ENCODE results near the gene IL13RA1.
"Not testable (repeated sequence)": the region's sequence is repeated elsewhere in the genome, so short reads cannot be mapped to it uniquely, and the experiment has no call there.

Gene IL13RA1

DNA sequence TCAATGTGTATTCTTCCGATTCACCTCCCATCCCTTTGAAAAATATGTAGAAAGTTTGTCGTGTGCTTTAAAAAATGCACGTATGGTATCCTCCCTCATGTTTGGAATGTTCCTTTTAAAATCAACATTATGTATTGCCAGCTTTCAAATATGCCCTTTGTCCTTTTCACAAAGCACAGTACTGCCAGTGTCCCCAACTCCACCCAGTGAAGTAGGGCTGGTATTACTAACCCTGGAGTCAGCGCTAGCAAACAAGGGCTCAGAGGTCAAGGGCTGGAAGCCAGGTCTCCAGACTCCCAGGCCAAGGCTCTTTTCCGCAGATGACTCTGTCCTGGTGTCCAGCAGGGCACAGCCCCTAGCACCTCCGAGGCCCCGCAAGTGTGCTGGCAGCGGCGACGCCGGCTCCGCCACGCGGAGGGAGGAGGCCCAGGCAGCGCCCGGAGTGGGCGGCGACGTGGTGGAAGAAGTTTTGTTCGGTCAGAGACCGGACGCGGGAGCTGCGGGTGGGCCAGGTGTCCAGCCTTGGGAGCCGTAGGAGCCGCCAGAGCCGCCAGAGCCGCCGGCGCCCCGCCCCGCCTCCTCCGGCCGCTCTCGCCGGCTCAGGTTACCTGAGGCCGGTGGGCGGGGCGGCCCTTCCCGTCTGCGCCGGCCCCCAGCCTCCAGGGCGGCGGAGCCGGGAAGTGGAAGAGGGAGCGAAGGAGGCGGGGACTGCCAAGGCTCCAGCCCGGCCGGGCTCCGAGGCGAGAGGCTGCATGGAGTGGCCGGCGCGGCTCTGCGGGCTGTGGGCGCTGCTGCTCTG is at the start of gene IL13RA1:
TSS of gene IL13RA1 (plus strand) at position 720 of the 799 bp plus-strand sequence. CDS start at position 753, 33 bp downstream.
- FAIRE-seq: no peak

DNA sequence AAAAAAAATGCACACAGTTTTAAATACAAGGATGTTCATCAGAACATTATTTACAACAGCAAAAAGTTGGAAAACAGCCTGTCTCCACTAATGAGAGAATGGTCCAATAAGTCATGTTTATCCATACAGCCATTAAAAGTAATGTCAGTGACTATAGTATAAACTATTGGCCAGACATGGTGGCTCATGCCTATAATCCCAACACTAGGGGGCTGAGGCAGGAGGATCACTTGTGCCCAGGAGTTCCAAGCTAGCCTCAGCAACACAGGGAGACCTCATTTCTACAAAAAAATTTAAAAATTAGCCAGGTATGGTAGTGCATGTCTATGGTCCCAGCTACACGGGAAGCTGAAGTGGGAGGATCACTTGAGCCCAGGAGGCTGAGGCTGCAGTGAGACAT is 48.1 kb upstream of the IL13RA1 start:
- no peak for FAIRE-seq

DNA sequence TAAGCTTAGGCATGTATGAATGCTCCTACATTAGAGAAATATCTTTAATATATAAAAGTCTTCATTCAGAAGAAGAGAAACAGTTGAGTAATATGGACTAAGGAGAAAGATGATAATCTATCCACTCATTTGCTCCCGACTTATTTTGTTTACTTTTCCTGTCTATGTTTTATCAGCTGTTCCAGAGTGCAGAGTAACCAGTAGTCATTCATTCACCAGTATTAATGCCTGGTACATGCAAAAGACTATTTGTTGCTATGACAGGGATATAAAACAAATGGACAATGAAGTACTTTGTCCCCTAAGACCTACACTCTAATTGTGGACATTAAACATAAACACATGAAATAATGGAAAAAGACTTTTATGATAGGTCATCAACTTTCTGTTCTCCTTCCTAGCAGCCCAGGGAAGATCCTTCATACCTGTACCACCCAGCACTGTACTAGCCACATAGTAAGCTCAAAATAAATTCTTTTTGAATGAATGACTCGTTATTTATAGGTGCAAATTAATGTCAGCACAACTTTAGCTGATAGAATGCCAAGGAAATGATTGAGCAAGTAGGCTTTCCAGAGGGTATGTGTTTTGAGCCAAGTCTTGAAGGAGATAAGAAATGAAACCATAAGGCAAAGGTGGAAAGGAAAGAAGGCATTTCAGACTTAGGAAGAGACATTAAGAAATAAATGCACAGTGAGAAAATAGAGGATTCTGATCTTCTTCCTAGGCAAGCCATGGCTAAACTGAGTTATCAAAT is 45.0 kb upstream of the IL13RA1 start:
- peak; percentile 58 for FAIRE-seq

DNA sequence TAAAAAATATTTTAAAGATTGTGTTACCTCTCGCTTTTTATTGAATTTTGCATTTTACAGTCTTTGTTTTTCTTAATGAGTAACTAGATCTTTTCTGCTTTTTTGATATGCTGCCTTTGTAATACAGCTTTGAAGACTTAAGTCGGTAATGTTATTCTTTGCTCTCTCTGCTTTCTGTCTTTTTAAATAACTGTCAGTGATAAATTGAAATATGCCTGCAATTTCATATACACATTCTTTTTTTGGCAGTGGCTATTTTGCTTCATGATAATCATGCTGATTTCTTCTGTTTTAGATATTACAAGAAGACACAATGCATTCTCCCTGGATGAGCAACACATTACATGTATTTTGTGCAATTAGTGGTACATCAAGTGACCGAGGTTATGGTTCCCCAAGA is 42.0 kb upstream of the IL13RA1 start:
- FAIRE-seq: no peak

DNA sequence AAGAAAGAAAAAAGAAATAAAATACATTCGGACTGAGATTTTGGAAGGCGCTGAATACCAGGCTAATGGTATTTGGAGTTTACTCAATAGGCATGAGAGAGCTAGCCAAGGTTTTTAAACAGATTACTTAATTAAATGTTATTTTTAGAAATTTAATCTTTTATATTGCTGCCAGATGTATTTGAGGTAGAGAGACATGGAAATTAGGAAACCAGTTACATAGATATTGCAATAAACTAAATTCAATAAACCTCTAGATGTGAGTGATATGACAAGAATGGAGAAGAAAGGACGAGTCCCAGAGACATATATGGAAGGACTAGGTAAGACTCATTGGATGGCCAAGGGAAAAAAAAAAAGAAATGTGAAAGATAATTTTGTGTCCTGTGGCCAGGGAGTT is 38.5 kb upstream of the IL13RA1 start:
- FAIRE-seq: no peak

DNA sequence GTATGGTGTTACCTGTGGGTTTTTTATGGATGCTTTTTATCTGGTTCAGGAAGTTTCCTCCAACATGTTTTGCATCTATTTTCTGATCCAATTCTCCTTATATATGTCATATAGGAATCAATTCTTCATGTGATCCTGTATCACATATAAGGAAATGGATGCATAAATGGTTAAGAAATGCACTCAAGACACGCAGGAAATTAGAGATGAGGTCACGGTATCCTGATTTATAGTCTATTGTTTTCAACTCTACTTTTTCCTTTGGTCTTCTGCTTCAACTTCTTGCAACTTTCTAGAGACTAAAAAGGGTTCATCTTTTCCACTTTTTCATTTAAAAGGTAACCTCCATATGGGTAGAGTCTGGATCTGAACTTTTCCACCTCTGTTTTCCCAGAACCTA is 33.6 kb upstream of the IL13RA1 start:
- no peak for FAIRE-seq

DNA sequence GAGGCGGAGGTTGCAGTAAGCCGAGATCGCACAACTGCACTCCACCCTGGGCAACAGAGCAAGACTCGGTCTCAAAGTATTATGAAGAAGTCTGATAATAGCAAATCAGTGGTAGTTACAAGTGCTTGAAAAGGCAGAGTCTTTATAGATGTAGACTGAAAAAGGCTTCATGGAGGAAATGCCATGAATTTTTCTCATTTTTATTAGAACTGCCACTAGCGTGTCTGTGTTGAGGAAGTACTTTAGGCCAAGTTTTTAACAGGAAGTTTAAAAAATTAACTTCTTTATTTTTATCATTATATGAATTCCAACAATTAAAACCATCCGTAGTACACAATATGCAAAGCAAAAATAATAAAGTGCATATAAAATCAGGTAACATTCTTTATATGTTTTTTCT is 32.8 kb upstream of the IL13RA1 start:
- FAIRE-seq: no peak

DNA sequence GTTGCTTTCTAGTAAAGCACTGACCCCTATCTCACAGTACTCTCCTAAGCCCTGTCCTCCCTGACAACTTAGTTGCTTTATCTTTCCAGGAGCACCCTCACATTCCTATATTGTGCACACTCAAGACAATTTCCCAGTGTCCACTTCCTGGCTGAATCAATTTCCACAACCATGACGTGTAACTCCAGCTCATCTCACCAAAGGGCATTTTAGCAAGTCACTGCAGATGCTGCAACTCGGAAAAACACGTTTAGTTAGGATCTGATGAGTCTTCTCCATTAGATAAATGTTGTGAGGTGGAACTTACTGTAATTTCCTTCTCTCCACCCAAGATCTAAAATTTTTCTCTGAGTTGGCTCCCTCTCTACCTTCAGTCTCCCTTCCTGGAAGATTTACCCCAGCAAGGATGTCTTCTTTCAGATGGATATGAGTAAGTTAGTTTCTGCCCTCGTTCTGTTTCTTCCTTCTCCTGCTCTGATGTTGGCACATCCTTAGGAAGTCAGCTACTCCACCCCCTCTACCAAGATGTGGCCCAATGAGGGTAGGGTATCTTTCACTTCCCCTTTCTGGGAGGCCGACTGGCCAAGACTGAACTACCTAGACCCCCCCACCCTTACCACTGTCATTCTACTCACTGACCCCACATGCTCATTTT is 28.8 kb upstream of the IL13RA1 start:
- no peak for FAIRE-seq

DNA sequence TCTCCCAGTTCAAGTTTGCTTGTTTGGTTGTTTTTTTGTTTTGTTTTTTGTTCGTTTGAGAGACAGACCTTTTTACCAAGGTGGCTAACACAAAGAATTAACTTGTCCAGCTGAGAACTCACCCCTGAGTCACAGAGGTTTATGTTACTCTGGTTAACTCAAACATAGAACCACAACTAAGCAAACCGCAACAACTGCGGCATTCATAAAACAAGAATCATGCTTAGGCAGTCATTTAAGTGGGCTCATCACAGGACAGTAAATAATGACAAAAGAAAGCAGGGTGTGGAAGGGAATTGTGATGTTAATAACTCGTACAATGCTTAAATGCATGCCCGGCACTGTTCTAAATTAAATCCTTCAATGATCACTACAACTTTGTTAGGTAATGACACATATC is 24.7 kb upstream of the IL13RA1 start:
- FAIRE-seq: no peak

DNA sequence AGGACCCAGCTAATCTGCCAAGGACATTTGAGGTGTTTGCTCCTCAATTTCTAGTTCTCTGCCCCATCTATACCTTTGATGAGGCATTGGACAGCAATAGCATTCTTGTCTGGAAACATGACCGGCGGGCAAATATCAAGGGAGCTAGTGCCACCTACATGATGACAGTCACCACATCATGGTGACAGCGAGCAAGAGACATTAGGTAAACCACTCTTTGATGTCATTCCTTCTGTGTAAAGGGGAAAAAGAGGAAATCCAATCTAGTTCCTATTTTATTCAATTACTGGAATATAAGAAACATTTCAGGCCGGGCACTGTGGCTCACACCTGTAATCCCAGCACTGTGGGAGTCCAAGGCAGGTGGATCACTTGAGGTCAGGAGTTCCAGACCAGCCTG is 20.7 kb upstream of the IL13RA1 start:
- no peak for FAIRE-seq

DNA sequence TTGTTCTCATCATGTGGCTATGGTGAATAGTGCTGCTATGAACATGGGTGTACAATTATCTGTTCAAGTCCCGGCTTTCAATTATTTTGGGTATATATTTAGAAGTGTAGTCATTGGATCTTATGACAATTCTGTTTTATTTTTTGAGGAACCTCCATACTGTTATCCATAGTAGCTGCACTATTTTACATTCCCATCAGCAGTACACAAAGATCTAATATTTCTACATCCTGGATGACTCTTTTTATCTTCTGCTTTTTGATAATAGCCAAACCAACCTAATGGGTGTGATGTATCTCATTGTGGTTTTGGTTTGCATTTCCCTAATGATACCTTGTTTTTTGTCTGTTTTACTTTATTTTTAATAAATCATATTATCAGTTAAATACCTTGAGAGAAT is 12.9 kb upstream of the IL13RA1 start:
- no peak for FAIRE-seq

DNA sequence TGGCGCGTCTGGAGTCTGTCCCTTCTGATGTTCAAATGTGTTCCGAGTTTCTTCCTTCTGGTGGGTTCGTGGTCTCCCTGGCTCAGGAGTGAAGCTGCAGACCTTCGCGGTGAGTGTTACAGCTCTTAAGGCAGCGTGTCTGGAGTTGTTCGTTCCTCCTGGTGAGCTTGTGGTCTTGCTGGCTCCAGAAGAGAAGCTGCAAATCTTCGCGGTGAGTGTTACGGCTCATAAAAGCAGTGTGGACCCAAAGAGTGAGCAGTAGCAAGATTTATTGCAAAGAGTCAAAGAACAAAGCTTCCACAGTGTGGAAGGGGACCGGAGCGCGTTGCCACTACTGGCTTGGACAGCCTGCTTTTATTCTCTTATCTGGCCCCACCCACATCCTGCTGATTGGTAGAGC is 11.5 kb upstream of the IL13RA1 start:
- FAIRE-seq: not testable (repeated sequence)

DNA sequence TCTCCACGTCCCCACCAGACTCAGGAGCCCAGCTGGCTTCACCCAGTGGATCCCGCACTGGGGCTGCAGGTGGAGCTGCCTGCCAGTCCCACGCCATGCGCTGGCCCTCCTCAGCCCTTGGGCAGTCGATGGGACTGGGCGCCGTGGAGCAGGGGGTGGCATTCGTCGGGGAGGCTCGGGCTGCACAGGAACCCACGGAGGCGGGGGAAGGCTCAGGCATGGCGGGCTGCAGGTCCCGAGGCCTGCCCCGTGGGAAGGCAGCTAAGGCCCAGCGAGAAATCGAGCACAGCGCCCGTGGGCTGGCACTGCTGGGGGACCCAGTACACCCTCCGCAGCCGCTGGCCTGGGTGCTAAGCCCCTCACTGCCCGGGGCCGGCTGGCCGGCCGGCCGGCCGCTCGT is 10.6 kb upstream of the IL13RA1 start:
- not testable (repeated sequence) for FAIRE-seq

DNA sequence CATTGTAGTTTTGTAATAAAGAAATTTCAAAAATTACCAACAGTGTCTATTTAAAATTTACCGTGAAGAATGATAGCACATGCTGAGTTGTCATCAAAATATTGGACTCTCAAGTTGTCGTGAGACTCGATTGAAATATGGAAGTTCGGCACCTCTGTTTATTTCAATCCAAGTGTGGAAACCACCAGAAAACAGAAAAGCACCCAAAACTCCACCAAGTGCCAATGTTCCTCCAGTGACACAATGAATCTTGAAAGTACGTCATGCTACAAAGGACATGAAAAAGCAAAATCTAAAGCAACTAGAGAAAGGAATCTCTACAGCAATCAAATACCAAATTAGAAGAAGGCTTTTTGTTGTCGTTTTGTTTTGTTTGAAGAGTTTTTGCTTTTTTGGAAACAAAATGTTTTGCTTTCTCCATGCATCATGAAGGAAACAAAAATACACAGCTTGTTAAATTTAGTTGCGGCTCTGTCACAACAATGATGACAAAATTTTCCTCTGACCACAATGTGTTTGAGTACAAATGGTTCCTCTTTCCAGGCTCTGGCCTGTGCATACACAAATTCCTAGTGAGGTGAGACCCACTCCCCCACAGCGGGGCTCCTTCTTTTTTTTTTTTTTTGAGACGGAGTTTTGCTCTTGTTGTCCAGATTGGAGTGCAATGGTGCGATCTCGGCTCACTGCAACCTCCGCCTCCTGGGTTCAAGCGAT is 9.6 kb upstream of the IL13RA1 start:
- no peak for FAIRE-seq

DNA sequence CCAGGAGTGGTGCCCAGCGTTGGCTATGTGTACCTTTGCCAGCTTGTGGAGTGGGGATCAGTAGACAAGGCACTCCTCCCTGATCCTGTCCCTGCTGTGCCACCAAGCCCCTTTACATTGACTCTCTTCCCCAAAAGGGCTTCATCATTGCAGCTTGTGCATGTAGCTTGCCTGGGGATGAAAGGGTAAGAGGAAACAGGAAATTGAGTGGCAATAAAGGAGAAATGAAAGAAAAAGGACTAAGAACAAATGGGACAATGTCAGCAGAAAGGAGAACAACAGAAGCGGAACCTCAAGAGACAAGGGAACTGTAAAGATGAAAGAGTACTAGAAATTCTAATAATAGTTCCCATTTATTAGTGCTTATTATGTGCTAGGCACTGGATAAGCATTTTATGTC is 8.7 kb upstream of the IL13RA1 start:
- no peak for FAIRE-seq

DNA sequence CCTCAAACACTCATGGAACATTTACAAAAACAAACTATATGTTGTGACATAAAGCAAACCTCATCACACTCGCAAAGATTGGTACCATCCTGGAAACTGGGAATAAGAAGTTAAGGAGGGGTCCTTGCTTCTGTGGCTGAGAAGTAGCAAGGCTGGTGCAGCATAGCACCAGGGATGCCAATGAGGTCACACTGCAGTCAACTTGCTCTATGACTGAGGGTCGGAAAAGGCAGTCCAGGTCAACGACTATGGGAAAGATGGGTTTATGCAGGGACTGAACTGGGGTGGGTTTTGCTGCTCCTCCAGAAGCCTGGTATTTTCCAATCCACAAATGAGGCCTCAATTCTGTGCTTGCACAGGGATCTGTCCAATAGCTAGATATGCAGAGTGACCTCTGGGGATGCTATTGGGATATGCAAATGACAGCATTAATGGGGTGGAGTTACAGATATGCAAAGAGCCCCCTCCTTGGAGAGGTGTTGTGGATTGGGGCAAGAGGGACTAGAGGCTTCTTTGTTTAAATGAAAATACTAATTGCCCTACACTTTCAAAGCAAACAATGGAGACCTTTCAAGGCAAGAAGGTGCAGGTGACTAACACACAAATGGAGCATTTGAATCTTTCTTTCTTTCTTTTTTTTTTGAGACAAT is 7.2 kb upstream of the IL13RA1 start:
- FAIRE-seq: no peak

DNA sequence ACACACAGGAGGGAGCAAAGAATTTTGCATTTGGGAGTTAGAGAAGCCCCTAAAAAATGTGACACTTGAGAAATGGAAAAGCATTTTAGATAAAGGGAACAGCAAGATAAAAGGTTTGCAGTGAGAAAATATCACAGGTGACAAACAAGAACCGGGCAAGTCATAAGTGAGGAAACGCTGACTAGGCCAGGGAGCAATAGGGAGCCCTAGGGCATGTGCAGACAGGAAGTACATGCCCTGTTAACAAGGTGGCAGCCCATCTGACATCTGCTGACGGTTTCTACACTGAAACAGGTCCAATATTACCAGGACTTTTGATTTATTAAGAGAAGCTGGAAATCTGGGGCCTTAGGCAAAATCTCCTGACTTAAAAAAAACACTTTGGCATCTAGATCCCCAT is 4.0 kb upstream of the IL13RA1 start:
- no peak for FAIRE-seq

DNA sequence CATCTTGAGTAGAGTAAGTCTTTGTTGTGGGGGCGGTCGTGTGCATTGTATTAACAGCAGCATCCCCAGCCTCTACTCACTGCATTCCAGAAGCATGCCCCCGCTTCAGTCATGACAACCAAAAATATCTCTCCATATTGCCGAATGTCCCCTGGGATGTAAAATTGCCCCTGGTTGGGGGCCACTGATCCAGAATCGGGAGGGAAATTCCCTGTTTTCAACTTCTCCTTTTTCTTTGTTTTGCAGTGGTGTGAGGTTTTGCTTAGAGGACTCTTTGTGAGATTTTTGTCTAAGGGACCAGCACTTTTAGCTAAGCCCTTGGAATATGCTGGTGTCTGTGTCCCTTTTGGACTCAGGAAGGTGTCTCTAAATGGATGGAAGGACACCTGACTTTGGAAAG is 3.0 kb upstream of the IL13RA1 start:
- no peak for FAIRE-seq

DNA sequence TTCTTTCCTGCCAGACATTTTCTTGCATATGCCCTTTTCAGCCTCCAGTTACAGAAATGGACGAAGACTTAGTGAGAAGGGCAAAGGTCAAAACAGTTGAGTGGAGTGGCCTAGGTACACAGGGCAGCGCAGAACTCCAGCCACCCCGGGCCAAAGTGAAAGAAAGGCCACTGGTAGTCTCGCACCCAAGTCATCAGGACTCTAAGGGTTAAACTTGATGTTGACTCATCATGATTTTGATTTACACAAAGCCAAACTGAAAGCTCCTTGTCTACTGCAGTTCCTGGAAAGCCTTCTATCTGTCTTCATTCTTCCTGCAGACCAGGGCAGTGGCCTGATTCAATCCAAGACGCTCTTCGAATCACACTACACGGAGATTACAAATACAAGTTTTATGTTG is 2.6 kb upstream of the IL13RA1 start:
- FAIRE-seq: no peak

DNA sequence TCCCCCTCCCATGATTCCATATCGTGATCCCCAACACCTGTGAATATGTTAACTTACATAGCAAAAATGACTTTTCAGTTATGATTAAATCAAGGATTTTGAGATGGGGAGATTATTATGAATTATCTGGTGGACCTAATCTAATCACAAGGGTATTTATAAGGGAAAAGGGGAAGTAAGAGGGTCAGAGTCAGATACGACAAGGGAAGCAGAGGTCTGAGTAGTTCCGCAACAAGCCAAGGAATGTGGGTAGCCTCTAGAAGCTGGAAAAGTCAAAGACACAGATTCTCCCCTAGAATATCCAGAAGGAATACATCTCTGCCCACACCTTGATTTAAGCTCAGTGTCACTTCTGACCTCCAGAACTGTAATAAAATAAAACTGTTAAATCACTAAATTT is 1.0 kb upstream of the IL13RA1 start:
- no peak for FAIRE-seq

DNA sequence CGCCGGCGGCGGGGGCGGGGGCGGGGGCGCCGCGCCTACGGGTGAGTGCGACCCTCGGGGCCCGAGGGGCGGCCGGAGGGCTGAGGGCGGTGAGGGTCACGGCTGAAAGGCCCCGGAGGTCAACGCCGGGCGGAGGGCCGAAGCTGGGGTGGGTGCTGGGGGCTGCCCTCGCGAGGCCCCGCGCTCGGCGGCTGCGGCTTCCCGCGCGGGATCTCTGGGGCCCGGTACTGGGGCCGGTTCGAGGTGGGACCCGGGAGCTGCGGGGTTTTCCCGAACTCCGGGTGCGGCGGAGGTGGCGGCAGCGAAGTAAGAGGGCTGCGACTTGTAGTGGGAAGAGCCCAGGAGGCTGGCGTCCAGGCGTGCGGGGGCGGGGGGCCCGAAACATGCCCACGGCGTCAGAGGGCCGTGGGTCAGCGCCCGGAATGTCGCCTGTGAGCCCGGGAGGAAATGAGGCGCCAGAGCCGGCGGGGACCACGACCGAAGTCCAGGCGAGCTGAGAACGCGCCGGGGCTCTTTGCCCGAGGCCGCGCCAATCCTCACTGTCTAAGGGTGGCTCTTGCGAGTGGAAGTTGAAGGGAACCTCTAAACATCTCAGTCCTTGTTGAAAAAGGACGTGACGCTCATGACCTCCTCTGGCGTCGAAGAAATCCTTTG is 407 bp downstream of the IL13RA1 start:
- peak; percentile 5 for FAIRE-seq

DNA sequence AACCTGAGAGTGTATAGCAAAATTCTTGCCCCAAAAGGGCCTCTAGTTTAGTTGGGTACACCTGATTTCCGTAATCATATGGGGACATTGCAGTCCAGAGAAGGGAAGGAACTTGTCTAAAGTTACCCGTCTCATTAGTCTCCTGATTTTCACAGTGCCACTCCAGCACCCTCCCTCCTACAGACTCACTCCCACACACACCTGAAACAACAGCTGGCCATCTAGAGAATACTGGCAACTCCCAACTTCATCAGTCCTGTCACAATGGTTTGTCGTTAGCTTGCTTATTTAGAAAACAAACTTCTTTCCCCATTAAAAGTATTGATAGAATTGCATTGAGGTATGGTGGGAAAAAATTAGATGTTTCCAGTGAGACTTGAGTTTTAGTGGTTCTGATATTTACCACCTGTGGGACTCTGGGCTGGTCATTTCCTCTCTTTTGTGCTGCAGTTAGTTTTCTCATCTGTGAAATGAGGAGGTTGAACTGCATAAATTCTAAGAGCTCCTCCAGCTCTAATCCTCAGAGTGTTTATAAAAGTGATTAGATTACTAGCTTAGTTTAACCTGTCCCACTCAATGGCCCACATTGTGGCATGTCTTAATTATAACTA is 1.7 kb downstream of the IL13RA1 start:
- no peak for FAIRE-seq
